Transverse colon (tissue), 4 donors: Measurements from ENCODE around the gene CPM. TPM values are rescaled to one million over a fixed set of nuclear protein-coding genes. Genes with fewer than 3 reads are reported as not detected.

Experiments
- DNase-seq: peaks from one replicate; pipeline ENCODE4 v3.0.0-alpha.2; 2019
- H3K27ac ChIP-seq, 4 donors: fragments of 200-600 bp; sonication (generic); 2 replicates each; pipeline ENCODE4 v1.5.1; 2016 to 2018; ENCODE audit warnings: inconsistent platforms in 4 of 4
- H3K27me3 ChIP-seq: fragments of 200-600 bp; sonication (generic); 2 replicates; pipeline ENCODE4 v1.5.1; 2017; ENCODE audit warnings: inconsistent platforms
- H3K36me3 ChIP-seq, 4 donors: fragments of 200-600 bp; sonication (generic); 2 replicates each; pipeline ENCODE4 v1.5.1; 2017 to 2019; ENCODE audit warnings: inconsistent platforms in 4 of 4
- H3K4me1 ChIP-seq, 4 donors: fragments of 200-600 bp; sonication (generic); 2 replicates each; pipeline ENCODE4 v1.5.1; 2017 to 2020; ENCODE audit warnings: inconsistent platforms in 4 of 4
- H3K4me3 ChIP-seq, 4 donors: fragments of 200-600 bp; sonication (generic); 1 replicate in 1 of 4; 2 replicates in 3 of 4; pipeline versions ENCODE4 v1.5.1 to v1.6.1; 2017 to 2019; ENCODE audit warnings: inconsistent platforms in 4 of 4
- H3K9me3 ChIP-seq, 2 donors: fragments of 200-600 bp; sonication (generic); 2 replicates each; pipeline ENCODE4 v1.5.1; 2017 to 2019; ENCODE audit warnings: inconsistent platforms in 2 of 2
- CTCF ChIP-seq, 5 experiments: fragments of 200-600 bp in 3 of 5; fragments of 450-650 bp in 2 of 5; sonication (generic) in 3 of 5; IDR thresholded peaks; 1 replicate in 2 of 5; 2 replicates in 3 of 5; pipeline ENCODE4 v1.5.1; 2016 to 2017; ENCODE audit warnings: antibody characterized with exemption in 5 of 5, inconsistent platforms in 3 of 5, mild to moderate bottlenecking in 2 of 5, moderate library complexity in 1 of 5
- EP300 ChIP-seq: sonication (generic); formaldehyde crosslinking; IDR thresholded peaks from one replicate; pipeline ENCODE4 v1.6.1; 2017; ENCODE audit warnings: antibody characterized with exemption, low read depth
- POLR2A ChIP-seq: fragments of 450-650 bp; IDR thresholded peaks from one replicate; pipeline ENCODE4 v1.6.1; 2016; ENCODE audit warnings: antibody characterized with exemption, mild to moderate bottlenecking, moderate library complexity
- POLR2AphosphoS5 ChIP-seq, 3 donors: sonication (generic); formaldehyde crosslinking; IDR thresholded peaks; one replicate each; pipeline ENCODE4 v1.6.1; 2016; ENCODE audit warnings: antibody characterized with exemption in 3 of 3
- WGBS, 2 donors: methylation state at CpG; one replicate each; pipeline ENCODE4 v1.1.5; 2018; ENCODE audit warnings: low coverage in 1 of 2; 5-methylcytosine and 5-hydroxymethylcytosine counted together
- in situ Hi-C, 4 donors: fragments of 200-750 bp; cut with MboI; loops; one replicate each; pipeline versions ENCODE4 v1.15.0 to v1.15.1; 2017; ENCODE audit warnings: low sequenced_read_pairs in 3 of 4, low pct_ligation_motif_present in 1 of 4, low pct_unique_long_range_greater_than_20kb in 1 of 4
- intact Hi-C: fragments of 100-400 bp; cut with DNase I; formaldehyde crosslinking; loops from one replicate; pipeline ENCODE4 v1.15.1; 2023; ENCODE audit warnings: low total_unique reads
- total RNA-seq, 4 donors: library from RNA; depleted of rRNA; stranded (reverse); fragments of >200 nt; gene quantifications; one replicate each; pipeline ENCODE4 v1.1.0, GENCODE V29; 2016

The CPM gene
- total RNA-seq, 4 donors from 2014 or later = 36.4 to 147 (median 107) TPM

DNA sequence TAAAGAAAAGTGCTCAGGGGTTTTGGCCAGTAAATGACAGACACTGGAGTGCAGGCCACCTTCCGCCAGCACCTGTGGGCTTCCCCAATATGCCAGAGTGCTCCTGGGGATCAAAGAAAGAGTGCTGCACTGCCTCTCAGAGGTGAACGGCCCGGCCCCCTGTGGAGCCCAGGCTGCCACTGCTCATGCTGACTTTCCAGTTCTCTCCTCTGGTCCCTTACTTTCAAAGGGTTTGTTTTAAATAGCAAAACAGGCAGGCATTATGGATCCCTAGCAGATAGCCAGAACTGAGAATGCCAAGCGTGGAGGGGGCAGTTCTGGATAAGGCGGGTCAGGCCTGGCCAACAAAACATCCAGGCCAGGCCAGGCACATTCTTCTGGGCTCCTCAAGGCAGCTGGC lies 65.4 kb downstream of the CPM start:
- Histone ChIP-seq H3K36me3 (peaks cover 0 to 7% (median 3%) of the 10 kb centered on the region in 4 donors), H3K4me1 (no peaks in the 10 kb centered on the region), H3K27me3 (no peaks in the 10 kb centered on the region), H3K27ac (no peak overlapping the region), H3K9me3 (no peaks in the 10 kb centered on the region), H3K4me3 (no peak overlapping the region)
- DNase-seq = no peak
- in situ Hi-C loops (loop anchor here in 1 of 4 donors (25.0 kb wide), 2 partner anchors 195 to 395 kb away; no protein-coding TSS in a partner anchor), intact Hi-C loops (loop anchor here (5.0 kb wide), 1 partner anchor 1670 kb away; no protein-coding TSS in a partner anchor)
- TF ChIP-seq EP300 = no peak
- WGBS, 2 donors = 98 to 100% methylated on average over 1 to 5 of the region's 5 CpGs

- in situ Hi-C loops (loop anchor here in 1 of 4 donors (25.0 kb wide), 2 partner anchors 195 to 395 kb away; no protein-coding TSS in a partner anchor), intact Hi-C loops (loop anchor here (5.0 kb wide), 1 partner anchor 1670 kb away; no protein-coding TSS in a partner anchor)
- Histone ChIP-seq H3K4me3 (no peak overlapping the region), H3K4me1 (no peaks in the 10 kb centered on the region), H3K27me3 (no peaks in the 10 kb centered on the region), H3K27ac (no peak overlapping the region), H3K9me3 (no peaks in the 10 kb centered on the region), H3K36me3 (peaks cover 0 to 7% (median 3%) of the 10 kb centered on the region in 4 donors)
- no peak for DNase-seq
- WGBS, 2 donors = 67 to 74% methylated on average over 6 of the region's 6 CpGs
- TF ChIP-seq EP300 = no peak
- TF ChIP-seq CTCF (IDR thresholded peaks at IDR 0.05) = no peak
- no peak for TF ChIP-seq POLR2A
- no peak for TF ChIP-seq POLR2AphosphoS5 (IDR thresholded peaks at IDR 0.05)
Observed at GRCh38 chr12:68866950-68867349, 66.0 kb downstream of the CPM start.

DNA sequence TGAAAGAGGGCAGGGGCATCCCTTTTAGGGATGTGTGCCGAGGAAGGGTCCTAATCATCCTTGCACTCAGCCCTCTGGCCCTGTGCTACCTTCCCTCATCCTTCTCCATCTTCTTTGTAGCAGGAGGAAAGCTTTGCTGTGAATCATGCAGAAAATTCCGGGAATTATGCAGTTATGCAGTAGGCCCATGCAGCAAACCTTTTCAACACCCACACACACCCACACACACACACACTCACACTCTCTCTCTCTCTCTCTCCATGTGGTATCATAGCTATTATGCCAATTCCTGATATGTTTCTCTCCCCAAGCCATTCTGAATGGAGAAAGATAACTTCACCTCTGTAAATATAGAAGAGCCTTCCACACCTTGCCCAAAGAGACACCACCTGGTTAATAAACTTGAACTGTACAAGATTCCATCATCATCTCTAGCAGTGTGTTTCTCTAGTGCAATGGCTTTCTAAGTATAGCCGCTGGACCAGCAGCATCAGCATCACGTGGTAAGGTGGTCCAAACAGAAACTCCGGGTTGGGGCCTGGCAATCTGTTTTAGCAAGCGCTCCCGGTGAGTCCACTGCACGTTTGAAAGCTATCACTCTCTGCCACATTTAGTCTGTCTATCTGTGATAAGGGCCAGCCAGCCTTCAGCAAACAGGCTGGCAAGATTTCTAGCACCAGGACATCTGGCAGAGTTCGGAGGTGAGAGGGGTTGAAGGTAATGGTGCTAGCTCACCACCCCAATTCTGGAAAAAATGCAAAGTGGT lies 67.4 kb downstream of the CPM start:
- Histone ChIP-seq H3K4me1 (no peaks in the 10 kb centered on the region), H3K27me3 (no peaks in the 10 kb centered on the region), H3K4me3 (no peak overlapping the region), H3K36me3 (peaks cover 0 to 6% (median 0%) of the 10 kb centered on the region in 4 donors), H3K27ac (no peak overlapping the region), H3K9me3 (no peaks in the 10 kb centered on the region)
- DNase-seq = no peak
- in situ Hi-C loops (loop anchor here in 1 of 4 donors (25.0 kb wide), 2 partner anchors 197 to 397 kb away; no protein-coding TSS in a partner anchor), intact Hi-C loops (loop anchor here (5.0 kb wide), 1 partner anchor 1668 kb away; no protein-coding TSS in a partner anchor)
- TF ChIP-seq CTCF (IDR thresholded peaks at IDR 0.05) (no peak), EP300 (no peak), POLR2AphosphoS5 (IDR thresholded peaks at IDR 0.05) (no peak), POLR2A (no peak)
- 64 to 90% methylated on average over 2 to 9 of the region's 9 CpGs for WGBS, 2 donors

DNA sequence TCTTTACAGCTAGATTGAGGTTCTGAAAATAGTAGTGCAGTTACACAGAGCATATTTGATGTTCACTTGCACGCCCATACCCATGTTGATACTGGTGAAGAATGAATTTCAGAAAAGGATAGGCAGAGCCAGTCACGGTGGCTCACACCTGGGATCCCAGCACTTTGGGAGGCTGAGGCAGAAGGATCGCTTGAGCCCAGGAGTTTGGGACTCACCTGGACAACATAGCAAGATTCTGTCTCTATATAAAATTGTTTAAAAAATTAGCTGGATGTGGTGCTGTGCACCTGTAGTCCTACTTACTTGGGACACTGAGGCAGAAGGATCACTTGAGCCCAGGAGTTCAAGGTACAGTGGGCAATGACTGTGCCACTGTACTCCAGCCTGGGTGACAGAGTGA lies 68.4 kb downstream of the CPM start:
- Histone ChIP-seq H3K4me1 (no peaks in the 10 kb centered on the region), H3K27me3 (no peaks in the 10 kb centered on the region), H3K9me3 (no peaks in the 10 kb centered on the region), H3K4me3 (no peak overlapping the region), H3K27ac (no peak overlapping the region), H3K36me3 (peaks cover 0 to 6% (median 0%) of the 10 kb centered on the region in 4 donors)
- in situ Hi-C loops = loop anchor here in 1 of 4 donors (25.0 kb wide), 2 partner anchors 198 to 398 kb away; no protein-coding TSS in a partner anchor
- intact Hi-C loops = loop anchor here (5.0 kb wide), 1 partner anchor 1667 kb away; no protein-coding TSS in a partner anchor
- 87 to 100% methylated on average over 1 to 3 of the region's 3 CpGs for WGBS, 2 donors
- no peak for TF ChIP-seq POLR2A
- no peak for TF ChIP-seq EP300
- TF ChIP-seq CTCF (IDR thresholded peaks at IDR 0.05) = no peak
- TF ChIP-seq POLR2AphosphoS5 (IDR thresholded peaks at IDR 0.05) = no peak
- DNase-seq = no peak
